RPMI7951 (cell line): ENCODE data around the gene MGLL. TPM values are rescaled to one million over a fixed set of nuclear protein-coding genes. Genes with fewer than 3 reads are reported as not detected.

Experiments used
- DNase-seq: peaks from one replicate; pipeline ENCODE4 v3.0.0-alpha.2; 2012; ENCODE audit warnings: low read depth
- total RNA-seq: library from RNA; depleted of rRNA; stranded (reverse); fragments of >200 nt; shearing (Covaris generic); gene quantifications from 2 replicates; pipeline ENCODE4 v1.2.3, GENCODE V29; 2014

Gene MGLL
- total RNA-seq, 1 experiment from 2014 or later, result 48.4 TPM

- no peak for DNase-seq
These were observed 32.1 kb downstream of the MGLL start for GRCh38 chr3:127789990-127790881.

DNA sequence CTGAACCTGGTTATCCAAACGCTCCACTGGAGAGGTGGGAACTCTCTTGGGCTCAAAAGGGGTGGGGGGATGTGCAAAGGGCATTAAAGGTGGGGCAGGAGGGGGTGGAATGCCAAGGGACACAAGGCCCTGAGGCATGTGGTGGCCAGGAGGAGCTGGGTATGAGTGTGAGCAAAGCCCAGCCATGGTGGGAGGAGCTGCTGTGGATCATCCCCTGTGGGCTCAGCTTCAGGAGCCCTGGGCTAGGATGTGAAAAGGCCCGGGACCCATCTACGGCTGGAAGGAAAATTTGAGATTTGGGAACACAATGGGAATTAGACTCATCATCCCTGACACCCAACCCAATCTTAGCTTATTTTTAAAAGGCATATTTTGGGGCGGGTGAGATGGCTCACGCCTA is 33.3 kb downstream of the MGLL start:
- peak; percentile 49 for DNase-seq

DNA sequence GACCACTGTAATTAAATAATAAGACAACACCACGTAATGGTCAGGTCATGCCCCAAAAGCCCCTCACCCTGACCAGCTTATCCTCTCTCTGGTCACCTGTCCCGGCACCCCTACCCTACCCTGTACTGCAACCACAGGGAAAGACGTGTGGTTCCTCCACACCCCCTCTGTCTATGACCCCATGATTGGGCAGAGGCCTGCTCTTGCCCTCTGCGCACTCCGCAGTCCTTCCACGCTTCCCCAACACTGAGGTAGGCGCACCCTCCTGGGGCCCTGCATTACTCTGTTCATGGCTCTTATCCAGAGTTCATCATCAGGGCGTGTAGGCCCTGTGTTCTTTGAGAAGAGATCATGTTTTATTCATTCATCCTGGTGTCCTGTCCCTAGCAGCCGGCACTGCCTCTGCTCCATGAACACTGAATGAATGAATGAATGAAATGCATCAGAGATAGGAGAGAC is 33.8 kb downstream of the MGLL start:
- DNase-seq, result no peak

- DNase-seq, result no peak
These were observed 34.5 kb downstream of the MGLL start for GRCh38 chr3:127787571-127788365.

DNA sequence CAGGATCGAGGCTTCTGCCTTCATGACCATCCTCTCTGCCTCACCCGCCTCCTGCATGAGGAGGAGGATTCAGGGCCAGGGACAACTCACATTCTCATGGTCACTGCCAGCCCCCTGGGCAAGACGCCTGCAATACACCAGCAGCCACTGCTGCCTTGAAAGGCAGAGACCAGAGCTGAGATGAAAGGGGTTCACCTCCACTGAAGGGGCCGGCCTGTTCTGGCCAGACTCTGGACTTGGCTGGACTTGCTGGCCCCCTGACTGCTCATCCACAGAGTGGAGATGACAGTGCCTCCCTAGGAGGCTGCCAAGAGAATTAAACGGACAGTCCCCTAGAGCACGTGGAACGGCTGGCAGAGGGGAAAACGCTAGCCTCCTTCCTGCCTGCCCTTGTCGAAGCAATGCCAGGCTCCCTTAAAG is 35.2 kb downstream of the MGLL start:
- DNase-seq, result no peak

- no peak for DNase-seq
These were observed 35.8 kb downstream of the MGLL start for GRCh38 chr3:127786353-127787070.

DNA sequence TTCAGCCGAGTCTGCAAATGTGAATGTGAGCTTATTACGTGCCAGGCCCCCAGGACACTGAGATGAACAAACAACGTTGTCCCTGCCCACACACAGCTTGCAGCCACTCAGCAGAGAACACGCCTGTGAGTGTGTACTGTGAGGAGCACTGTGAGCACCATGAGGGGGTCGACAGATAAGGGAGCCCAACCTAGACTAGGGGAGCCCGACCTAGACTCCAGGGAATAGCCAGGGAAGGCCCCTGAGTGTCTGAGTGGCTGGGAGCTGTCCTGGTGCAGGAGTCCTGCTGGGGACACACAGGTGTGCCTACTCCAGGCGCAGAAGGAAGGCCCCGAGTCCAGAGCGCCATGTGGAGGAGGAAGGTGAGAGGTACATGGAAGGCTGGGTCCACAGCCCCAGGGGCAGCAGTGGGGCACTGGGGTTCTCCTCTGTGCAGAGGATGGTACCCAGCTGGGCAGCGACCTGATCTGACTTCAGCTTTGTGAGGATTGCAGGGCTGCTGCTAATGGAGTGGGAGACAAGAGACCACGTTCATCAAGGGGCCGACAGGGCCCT is 36.5 kb downstream of the MGLL start:
- no peak for DNase-seq

DNA sequence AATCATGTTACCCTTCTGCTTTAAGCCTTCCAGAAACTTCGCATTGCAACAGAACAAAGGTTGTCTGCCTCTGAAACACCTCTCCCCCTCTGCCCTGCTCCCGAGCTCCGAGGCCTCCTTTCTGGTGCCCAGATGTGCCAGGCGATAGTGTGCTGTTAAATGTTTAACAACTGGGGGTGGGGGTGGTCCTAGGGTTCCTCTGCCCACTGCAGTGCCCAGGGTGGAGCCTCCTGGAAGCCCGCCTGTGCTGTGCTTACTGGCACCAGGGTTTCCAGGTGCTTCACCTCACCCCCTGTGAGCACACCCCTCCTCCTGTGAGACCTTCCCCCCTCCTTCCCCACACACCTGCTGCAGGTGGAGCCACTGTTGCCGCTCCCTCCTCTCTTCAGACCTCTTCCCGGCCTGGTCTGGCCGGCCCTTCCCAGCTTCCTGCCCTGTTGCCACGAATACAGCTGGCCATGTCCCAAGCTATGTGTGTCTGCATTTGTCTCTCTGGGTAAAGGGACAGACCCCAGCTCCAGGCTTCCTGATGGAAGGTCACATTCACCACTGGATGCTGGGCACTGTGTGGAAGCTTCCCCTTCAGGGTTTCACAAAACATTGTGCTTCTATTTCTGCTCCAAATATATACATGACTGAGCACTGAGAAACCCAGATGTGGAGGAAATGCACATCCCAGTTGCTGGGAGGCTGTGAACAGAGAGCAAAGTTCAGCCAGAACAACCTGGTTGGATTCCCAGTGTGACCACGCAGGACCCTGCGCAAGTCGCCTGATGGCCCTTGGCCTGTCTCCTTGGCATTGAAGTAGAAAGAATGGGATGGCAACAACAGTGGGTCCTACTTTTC is 37.2 kb downstream of the MGLL start:
- DNase-seq, result no peak

GRCh38 chr3:127784283-127784682 is 38.0 kb downstream of the MGLL start:
- DNase-seq, result no peak

DNA sequence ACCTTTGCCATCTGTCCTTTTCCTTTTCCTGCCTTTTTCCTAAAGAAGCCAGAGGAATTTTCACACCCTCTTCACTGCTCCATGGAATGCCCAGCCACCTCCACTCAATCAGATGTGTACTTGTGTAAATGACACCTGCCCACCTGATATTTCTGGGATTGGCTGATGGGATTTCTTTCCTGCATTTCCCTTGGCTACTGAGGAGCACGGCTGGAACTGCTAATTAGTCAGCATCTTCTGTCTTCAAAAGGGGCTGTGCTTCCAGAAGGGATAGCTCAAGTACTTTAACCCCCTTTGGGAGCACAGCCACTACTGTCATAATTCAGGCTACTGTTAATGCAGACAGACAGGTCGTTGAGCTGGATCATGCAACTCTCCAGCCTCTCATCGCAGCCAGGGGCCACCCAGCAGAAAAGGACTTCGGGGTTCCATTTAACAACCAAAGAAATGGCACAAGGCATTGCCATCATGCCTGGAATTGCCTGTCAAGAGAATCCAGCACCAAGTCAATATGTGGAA is 38.6 kb downstream of the MGLL start:
- DNase-seq, result no peak

GRCh38 chr3:127783166-127783565 is 39.1 kb downstream of the MGLL start:
- DNase-seq, result no peak

DNA sequence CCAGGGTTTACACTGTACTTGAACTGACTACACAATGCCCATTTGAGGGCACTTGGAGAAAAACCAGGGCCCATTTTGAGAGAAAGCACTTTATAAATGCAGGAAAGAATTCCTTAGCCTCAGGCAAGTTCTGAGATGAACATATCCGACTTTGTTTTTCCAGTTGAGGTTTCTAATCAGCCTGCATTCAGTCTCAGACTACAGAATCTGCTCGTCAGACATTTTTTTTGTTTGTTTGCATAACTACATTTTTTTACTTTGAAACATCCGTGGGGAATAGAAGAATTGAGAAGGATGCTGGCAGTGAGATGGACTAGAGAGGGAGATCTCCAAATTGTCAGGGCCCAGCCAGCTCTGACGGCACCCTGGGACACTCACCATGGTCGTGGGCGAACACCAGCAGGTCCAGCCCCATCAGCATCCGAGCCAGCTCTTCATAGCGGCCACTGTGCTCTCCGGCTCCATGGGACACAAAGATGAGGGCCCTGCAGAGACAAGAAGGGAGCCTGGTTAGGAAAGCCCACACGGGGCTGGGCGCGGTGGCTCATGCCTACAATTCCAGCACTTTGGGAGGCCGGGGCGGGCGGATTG is 40.8 kb downstream of the MGLL start:
- peak; percentile 94 for DNase-seq

GRCh38 chr3:127780536-127781400 is 41.5 kb downstream of the MGLL start:
- DNase-seq, result no peak

GRCh38 chr3:127779747-127780146 is 42.6 kb downstream of the MGLL start:
- peak; percentile 94 for DNase-seq

DNA sequence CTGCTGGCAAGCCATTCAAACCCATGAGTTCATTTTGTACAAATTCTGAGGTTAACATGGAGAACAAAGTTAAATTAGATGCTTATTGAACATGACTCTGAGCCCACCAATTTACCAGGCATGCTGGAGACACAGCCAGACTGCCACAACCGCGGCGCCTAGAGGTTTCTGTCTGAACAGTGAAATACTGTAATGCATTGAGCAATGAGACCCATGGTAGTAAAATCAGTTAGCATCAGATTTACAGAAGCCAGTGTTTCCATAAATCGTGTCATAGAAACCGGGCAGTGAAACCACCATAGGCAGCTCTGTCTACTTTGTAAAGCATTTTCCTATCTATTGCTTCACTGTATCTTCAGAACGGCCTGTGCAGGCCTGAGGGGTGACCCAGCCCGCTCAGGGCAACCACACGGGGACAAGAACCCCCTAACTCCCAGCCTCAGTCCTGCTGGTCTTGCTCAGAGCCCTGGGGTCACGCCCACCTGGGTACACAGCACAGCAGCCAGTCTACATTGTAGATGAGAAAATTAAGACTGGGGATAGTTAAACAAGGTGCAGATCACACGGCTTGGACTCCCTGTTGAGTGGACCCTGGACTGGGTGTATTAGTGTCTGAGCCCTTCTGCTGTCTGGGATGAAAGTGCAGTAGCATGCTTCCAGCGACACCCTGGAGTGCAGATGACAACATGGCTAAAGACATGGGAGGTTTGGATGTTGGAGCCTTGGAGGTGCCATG is 44.2 kb downstream of the MGLL start:
- no peak for DNase-seq

DNA sequence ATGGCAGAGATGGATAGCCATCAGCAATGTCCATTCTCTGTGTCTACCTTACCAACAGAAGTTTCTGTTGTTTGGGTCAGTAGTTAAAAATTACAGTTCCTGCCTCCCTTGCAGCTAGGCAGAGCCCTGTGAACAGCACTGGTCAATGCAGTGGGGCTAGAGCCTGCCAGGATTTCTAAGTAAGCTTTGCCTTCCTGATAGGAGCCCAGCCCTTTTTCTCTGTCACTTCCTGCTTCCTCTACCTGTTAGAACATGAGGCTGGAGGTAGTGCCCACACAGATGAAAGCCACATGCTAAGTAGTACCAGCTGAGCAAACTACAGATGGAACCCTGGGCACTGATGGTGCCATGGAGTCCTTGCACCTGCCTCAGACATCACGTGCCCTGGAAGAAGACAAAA is 45.0 kb downstream of the MGLL start:
- DNase-seq, result no peak

DNA sequence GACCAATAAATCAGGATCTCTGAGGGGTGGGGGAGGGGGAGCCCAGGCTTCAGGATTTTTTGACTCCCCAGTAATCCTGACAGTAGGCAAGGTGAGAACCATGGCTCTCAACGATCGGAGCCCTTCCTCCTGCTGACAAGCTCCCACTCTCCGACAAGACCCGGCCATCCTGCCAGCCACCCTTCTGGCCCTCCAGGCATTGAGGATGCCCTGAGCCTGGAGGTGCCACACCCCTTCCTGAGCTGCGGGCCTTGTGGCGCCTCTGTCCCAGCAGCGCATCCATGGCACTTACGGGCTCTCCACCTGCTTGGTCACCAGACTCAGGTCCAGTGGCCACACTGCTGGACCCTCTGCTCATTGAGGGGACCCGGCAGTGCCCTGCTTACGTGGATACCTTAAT is 46.0 kb downstream of the MGLL start:
- no peak for DNase-seq

GRCh38 chr3:127775398-127776109 is 46.8 kb downstream of the MGLL start:
- peak; percentile 98 for DNase-seq
